H9 (cell line): ENCODE data around the gene ZDHHC11. TPM values are rescaled to one million over a fixed set of nuclear protein-coding genes. Genes with fewer than 3 reads are reported as not detected.

ENCODE experiments used
- DNase-seq: peaks from one replicate; pipeline ENCODE4 v3.0.0-alpha.2; 2017
- H2AFZ ChIP-seq: one replicate; pipeline ENCODE4 v1.6.1; 2013; ENCODE audit warnings: mild to moderate bottlenecking, low read length, control low read depth, moderate library complexity
- H2AK5ac ChIP-seq: 2 replicates; pipeline ENCODE4 v1.6.1; 2013; ENCODE audit warnings: low read length, control low read depth, mixed read lengths; ENCODE audit not compliant: insufficient read length
- H2BK120ac ChIP-seq: one replicate; pipeline ENCODE4 v1.6.1; 2013; ENCODE audit warnings: low read depth, mild to moderate bottlenecking, low read length, control low read depth, inconsistent platforms; ENCODE audit not compliant: poor library complexity, severe bottlenecking
- H2BK12ac ChIP-seq: 2 replicates; pipeline ENCODE4 v1.6.1; 2013; ENCODE audit warnings: low read length, control low read depth, mixed read lengths, low read depth; ENCODE audit not compliant: insufficient read length
- H2BK15ac ChIP-seq: 2 replicates; pipeline ENCODE4 v1.6.1; 2013; ENCODE audit warnings: low read depth, low read length, control low read depth
- H2BK20ac ChIP-seq: one replicate; pipeline ENCODE4 v1.6.1; 2013; ENCODE audit warnings: low read depth, mild to moderate bottlenecking, low read length, control low read depth, inconsistent platforms; ENCODE audit not compliant: poor library complexity, severe bottlenecking
- H2BK5ac ChIP-seq: 2 replicates; pipeline ENCODE4 v1.6.1; 2013; ENCODE audit warnings: low read length, control low read depth, mixed read lengths; ENCODE audit not compliant: insufficient read length
- H3K14ac ChIP-seq: 2 replicates; pipeline ENCODE4 v1.6.1; 2013; ENCODE audit warnings: low read length, control low read depth; ENCODE audit not compliant: insufficient read depth
- H3K18ac ChIP-seq: 2 replicates; pipeline ENCODE4 v1.6.1; 2013; ENCODE audit warnings: low read depth, mild to moderate bottlenecking, mixed read lengths, low read length, control low read depth; ENCODE audit not compliant: insufficient read length
- H3K23ac ChIP-seq: 2 replicates; pipeline ENCODE4 v1.6.1; 2013; ENCODE audit warnings: low read length, control low read depth, mixed read lengths, low read depth; ENCODE audit not compliant: insufficient read length
- H3K23me2 ChIP-seq: 2 replicates; pipeline ENCODE4 v1.6.1; 2013; ENCODE audit warnings: low read depth, mild to moderate bottlenecking, mixed read lengths, low read length, control low read depth; ENCODE audit not compliant: insufficient read length, poor library complexity, severe bottlenecking
- H3K27ac ChIP-seq: 2 replicates; pipeline ENCODE4 v1.5.1; 2013; ENCODE audit warnings: low read length, control low read depth, mixed read lengths, low read depth; ENCODE audit not compliant: insufficient read length
- H3K27me3 ChIP-seq: 2 replicates; pipeline ENCODE4 v1.6.1; 2013; ENCODE audit warnings: low read length, control low read depth, inconsistent platforms; ENCODE audit not compliant: insufficient read depth
- H3K4ac ChIP-seq: 2 replicates; pipeline ENCODE4 v1.6.1; 2013; ENCODE audit warnings: low read depth, mild to moderate bottlenecking, control low read depth, inconsistent platforms, low read length, moderate library complexity
- H3K4me1 ChIP-seq: 2 replicates; pipeline ENCODE4 v1.6.1; 2013; ENCODE audit warnings: low read length, control low read depth, inconsistent platforms; ENCODE audit not compliant: insufficient read depth
- H3K4me2 ChIP-seq: 2 replicates; pipeline ENCODE4 v1.6.1; 2013; ENCODE audit warnings: low read length, control low read depth, mixed read lengths; ENCODE audit not compliant: insufficient read length, insufficient read depth
- H3K56ac ChIP-seq: 2 replicates; pipeline ENCODE4 v1.6.1; 2013; ENCODE audit warnings: low read depth, mild to moderate bottlenecking, mixed read lengths, low read length, control low read depth; ENCODE audit not compliant: insufficient read length
- H3K79me1 ChIP-seq: 2 replicates; pipeline ENCODE4 v1.6.1; 2013; ENCODE audit warnings: low read depth, mild to moderate bottlenecking, moderate library complexity, low read length, control low read depth, inconsistent platforms; ENCODE audit not compliant: insufficient read depth, poor library complexity, severe bottlenecking
- H3K79me2 ChIP-seq: 2 replicates; pipeline ENCODE4 v1.6.1; 2013; ENCODE audit warnings: low read length, control low read depth, inconsistent platforms; ENCODE audit not compliant: insufficient read depth
- H3K9ac ChIP-seq: 2 replicates; pipeline ENCODE4 v1.6.1; 2013; ENCODE audit warnings: low read length, control low read depth, mixed read lengths; ENCODE audit not compliant: insufficient read length; ENCODE audit errors: extremely low read depth
- H3K9me3 ChIP-seq: one replicate; pipeline ENCODE4 v1.6.1; 2013; ENCODE audit warnings: low read depth, low read length, inconsistent platforms; ENCODE audit not compliant: control insufficient read depth
- H3T11ph ChIP-seq: one replicate; pipeline ENCODE4 v1.6.1; 2013; ENCODE audit warnings: mild to moderate bottlenecking, low read length, control low read depth, inconsistent platforms
- H4K20me1 ChIP-seq: one replicate; pipeline ENCODE4 v1.6.1; 2013; ENCODE audit not compliant: control insufficient read depth, insufficient read length, insufficient read depth
- H4K5ac ChIP-seq: 2 replicates; pipeline ENCODE4 v1.6.1; 2013; ENCODE audit warnings: low read depth, mild to moderate bottlenecking, mixed read lengths, low read length, control low read depth; ENCODE audit not compliant: insufficient read length
- H4K8ac ChIP-seq: replicated peaks from 2 replicates; pipeline ENCODE4 v1.6.1; 2013; ENCODE audit warnings: low read length, control low read depth, mixed read lengths, low read depth; ENCODE audit not compliant: insufficient read length
- H4K91ac ChIP-seq: 2 replicates; pipeline ENCODE4 v1.6.1; 2013; ENCODE audit warnings: low read depth, mild to moderate bottlenecking, moderate library complexity, mixed read lengths, low read length, control low read depth; ENCODE audit not compliant: insufficient read length
- H3K27ac Mint-ChIP-seq, 3 experiments: 2 replicates in 2 of 3; 3 replicates in 1 of 3; pipeline ENCODE4 v1.8.0; 2020 to 2021; ENCODE audit warnings: mixed read lengths in 3 of 3, mild to moderate bottlenecking in 1 of 3, moderate library complexity in 1 of 3
- H3K27me3 Mint-ChIP-seq: 2 replicates; pipeline ENCODE4 v1.8.0; 2021; ENCODE audit warnings: low read depth, mild to moderate bottlenecking, moderate library complexity, mixed read lengths
- H3K36me3 Mint-ChIP-seq, 3 experiments: 2 replicates in 2 of 3; 3 replicates in 1 of 3; pipeline ENCODE4 v1.8.0; 2020 to 2021; ENCODE audit warnings: low read depth in 3 of 3, mixed read lengths in 3 of 3; ENCODE audit not compliant: insufficient read depth in 1 of 3
- H3K4me1 Mint-ChIP-seq, 2 experiments: 2 replicates each; pipeline ENCODE4 v1.8.0; 2020; ENCODE audit warnings: mixed read lengths in 2 of 2
- H3K4me3 Mint-ChIP-seq, 2 experiments: 2 replicates in 1 of 2; 3 replicates in 1 of 2; pipeline ENCODE4 v1.8.0; 2020 to 2021; ENCODE audit warnings: mild to moderate bottlenecking in 2 of 2, mixed read lengths in 2 of 2, moderate library complexity in 1 of 2
- H3K9me3 Mint-ChIP-seq, 2 experiments: 2 replicates in 1 of 2; 3 replicates in 1 of 2; pipeline ENCODE4 v1.8.0; 2020; ENCODE audit warnings: mild to moderate bottlenecking in 2 of 2, mixed read lengths in 2 of 2, moderate library complexity in 1 of 2
- WGBS: extraction: QIAGEN DNeasy Blood & Tissue Kit; methylation state at CpG from one replicate; pipeline ENCODE4 v1.1.7; 2013; ENCODE audit warnings: missing lambda C conversion rate, low lambda C conversion rate, mixed read lengths; ENCODE audit not compliant: insufficient read length; ENCODE audit errors: extremely low coverage; 5-methylcytosine and 5-hydroxymethylcytosine counted together
- total RNA-seq: library from RNA; stranded (reverse); gene quantifications from 2 replicates; pipeline ENCODE4 v1.2.1, GENCODE V29; 2021
- TF ChIP-seq, protein P1 (sequence below): fragments of 200-600 bp; sonication (generic); conservative IDR thresholded peaks from 3 replicates; pipeline ENCODE4 v1.8.0; 2021; ENCODE audit warnings: antibody characterized with exemption, mild to moderate bottlenecking

Gene ZDHHC11
- total RNA-seq, 1 experiment from 2014 or later: 37.6 TPM

- Histone ChIP-seq H3K79me1 (no peaks in the 10 kb centered on the region), H2BK5ac (no peak overlapping the region), H3K4me2 (no peak overlapping the region), H3K27me3 (no peaks in the 10 kb centered on the region), H3T11ph (no peak overlapping the region), H2BK12ac (no peak overlapping the region), H3K23me2 (no peaks in the 10 kb centered on the region), H4K20me1 (peaks cover 2% of the 10 kb centered on the region), H3K56ac (no peak overlapping the region), H4K5ac (no peak overlapping the region), H2AFZ (no peak overlapping the region), H2BK20ac (no peak overlapping the region), H3K14ac (no peak overlapping the region), H4K91ac (no peak overlapping the region), H2AK5ac (no peak overlapping the region), H3K4ac (no peak overlapping the region), H3K4me1 (no peaks in the 10 kb centered on the region), H2BK15ac (no peak overlapping the region), H3K79me2 (no peaks in the 10 kb centered on the region), H3K9me3 (no peaks in the 10 kb centered on the region), H3K9ac (no peak overlapping the region), H2BK120ac (no peak overlapping the region), H3K23ac (no peak overlapping the region), H4K8ac (no peak overlapping the region), H3K27ac (no peak overlapping the region), H3K18ac (no peak overlapping the region)
- H3K27ac Mint-ChIP-seq: no peak overlapping the region; a peak in 1 of 7 replicates
- peaks cover 0 to 6% of the 10 kb centered on the region in 2 experiments; a peak in 3 of 4 replicates for H3K4me1 Mint-ChIP-seq
- H3K9me3 Mint-ChIP-seq: no peaks in the 10 kb centered on the region
- no CpG with 5 or more reads among the region's 16 CpGs for WGBS
- TF ChIP-seq, protein P1, sequence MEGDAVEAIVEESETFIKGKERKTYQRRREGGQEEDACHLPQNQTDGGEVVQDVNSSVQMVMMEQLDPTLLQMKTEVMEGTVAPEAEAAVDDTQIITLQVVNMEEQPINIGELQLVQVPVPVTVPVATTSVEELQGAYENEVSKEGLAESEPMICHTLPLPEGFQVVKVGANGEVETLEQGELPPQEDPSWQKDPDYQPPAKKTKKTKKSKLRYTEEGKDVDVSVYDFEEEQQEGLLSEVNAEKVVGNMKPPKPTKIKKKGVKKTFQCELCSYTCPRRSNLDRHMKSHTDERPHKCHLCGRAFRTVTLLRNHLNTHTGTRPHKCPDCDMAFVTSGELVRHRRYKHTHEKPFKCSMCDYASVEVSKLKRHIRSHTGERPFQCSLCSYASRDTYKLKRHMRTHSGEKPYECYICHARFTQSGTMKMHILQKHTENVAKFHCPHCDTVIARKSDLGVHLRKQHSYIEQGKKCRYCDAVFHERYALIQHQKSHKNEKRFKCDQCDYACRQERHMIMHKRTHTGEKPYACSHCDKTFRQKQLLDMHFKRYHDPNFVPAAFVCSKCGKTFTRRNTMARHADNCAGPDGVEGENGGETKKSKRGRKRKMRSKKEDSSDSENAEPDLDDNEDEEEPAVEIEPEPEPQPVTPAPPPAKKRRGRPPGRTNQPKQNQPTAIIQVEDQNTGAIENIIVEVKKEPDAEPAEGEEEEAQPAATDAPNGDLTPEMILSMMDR: no peak
- no peak for DNase-seq
- H3K4me3 Mint-ChIP-seq: no peak overlapping the region
- H3K27me3 Mint-ChIP-seq: no peaks in the 10 kb centered on the region; the same call in 1 of the 2 replicates
- peaks cover 30 to 77% (median 37%) of the 10 kb centered on the region in 3 experiments for H3K36me3 Mint-ChIP-seq
Observed at GRCh38 chr5:863244-863805, 12.5 kb upstream of the ZDHHC11 start.
